ENCODE results near the gene IFT122.
A peak's percentile ranks its signal among the peaks of the same experiment; 100 is the strongest.

The IFT122 gene

DNA sequence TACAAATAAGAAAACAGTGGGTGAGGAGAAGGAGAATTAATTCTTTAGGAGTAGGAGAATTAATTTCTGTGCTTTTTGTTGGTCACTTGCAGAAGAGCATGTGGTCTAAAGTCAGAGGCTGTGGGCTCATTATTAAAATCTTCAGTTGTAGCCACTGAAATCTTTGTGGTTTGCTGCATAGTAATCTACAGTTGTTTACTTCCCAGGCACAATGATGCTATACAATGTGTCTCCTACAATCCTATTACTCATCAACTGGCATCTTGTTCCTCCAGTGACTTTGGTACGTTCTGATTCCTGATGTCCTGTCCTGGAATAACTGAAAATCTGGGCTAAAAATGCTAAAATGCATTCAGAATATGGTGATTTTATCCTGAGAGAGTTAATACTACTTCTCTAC is 21.0 kb downstream of the IFT122 start:
- no peak for TF ChIP-seq CTCF (IDR thresholded peaks at IDR 0.05; ENCODE audit: low read length, missing control alignments)
- no peak overlapping the region for H3K4me3 ChIP-seq (replicated peaks; ENCODE audit: low read depth, low read length)
- peak; percentile 77 for DNase-seq (ENCODE audit: low read depth)

GRCh38 chr3:129461461-129462146 is 21.6 kb downstream of the IFT122 start:
- no peak for TF ChIP-seq CTCF (IDR thresholded peaks at IDR 0.05; ENCODE audit: low read length, missing control alignments)
- no peak overlapping the region for H3K4me3 ChIP-seq (replicated peaks; ENCODE audit: low read depth, low read length)
- DNase-seq (ENCODE audit: low read depth) = peak; percentile 69

DNA sequence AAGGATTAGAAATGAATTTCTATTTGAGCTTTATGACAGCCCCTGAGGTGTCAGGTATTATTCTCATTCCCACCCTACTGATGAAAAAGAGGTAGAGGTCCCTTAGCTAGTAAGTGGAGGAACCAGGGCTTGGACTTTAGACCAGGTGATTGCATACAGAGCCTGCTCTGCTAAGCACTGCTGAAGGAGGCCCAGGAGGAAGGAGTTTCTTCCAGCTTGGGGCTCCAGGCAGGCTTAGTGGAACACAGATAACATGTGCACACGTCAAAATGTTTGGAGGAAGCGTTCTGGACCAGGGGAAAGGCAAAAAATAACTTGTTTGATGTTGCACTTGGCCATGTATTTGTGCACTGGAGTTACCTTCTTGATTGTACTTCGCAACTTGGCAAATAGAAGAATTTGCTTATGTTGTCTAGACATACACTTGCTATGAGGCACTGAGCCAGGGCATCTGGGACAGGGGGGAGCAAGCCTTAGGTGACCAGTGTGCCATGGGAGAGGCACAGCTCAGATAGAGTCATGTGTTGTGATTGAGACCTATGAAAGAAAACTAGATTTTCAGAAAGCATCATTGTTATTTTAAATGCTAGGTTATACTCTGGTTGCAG is 22.4 kb downstream of the IFT122 start:
- DNase-seq (ENCODE audit: low read depth) = no peak
- no peak overlapping the region for H3K4me3 ChIP-seq (replicated peaks; ENCODE audit: low read depth, low read length)
- TF ChIP-seq CTCF (IDR thresholded peaks at IDR 0.05; ENCODE audit: low read length, missing control alignments) = no peak

DNA sequence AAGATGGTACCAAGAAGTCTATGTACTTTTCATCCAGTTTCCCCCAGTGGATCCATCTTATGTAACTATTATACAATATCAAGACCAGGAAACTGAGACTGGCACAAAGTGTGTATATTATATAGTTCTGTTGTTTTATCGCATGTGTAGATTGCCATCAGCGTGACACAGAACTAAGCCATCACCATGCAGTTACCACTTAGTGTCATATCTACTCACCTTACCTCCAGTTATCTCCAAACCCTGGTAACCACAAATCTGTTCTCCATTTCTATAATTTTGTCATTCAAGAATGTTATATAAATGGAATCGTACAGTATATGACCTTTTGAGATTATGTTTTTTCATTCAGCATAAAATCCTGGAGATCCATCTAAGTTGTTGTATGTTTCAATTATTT is 23.1 kb downstream of the IFT122 start:
- no peak for DNase-seq (ENCODE audit: low read depth)
- TF ChIP-seq CTCF (IDR thresholded peaks at IDR 0.05; ENCODE audit: low read length, missing control alignments) = no peak
- H3K4me3 ChIP-seq (replicated peaks; ENCODE audit: low read depth, low read length) = no peak overlapping the region

GRCh38 chr3:129463716-129464115 is 23.7 kb downstream of the IFT122 start:
- TF ChIP-seq CTCF (IDR thresholded peaks at IDR 0.05; ENCODE audit: low read length, missing control alignments) = no peak
- DNase-seq (ENCODE audit: low read depth) = no peak

DNA sequence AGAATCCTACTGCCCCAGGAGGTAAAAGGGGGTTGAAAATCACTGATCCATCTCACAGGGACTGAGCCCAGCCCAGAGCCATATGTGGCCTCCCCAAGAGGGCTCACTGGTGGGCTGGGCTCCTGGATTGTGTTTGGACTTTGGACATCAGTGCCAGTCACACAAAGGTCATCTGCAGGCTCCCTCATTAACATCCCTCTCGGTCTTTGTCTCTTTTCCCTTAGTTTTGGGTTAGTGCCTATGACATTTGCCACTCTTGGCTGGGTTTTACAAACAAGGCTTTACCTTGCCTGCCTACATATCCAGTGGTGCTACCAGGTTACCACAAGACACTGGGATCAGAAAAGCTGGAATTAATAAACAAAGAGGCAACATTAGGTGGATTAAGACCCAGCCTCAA is 27.9 kb downstream of the IFT122 start:
- H3K4me3 ChIP-seq (replicated peaks; ENCODE audit: low read depth, low read length) = no peak overlapping the region
- no peak for TF ChIP-seq CTCF (IDR thresholded peaks at IDR 0.05; ENCODE audit: low read length, missing control alignments)
- no peak for DNase-seq (ENCODE audit: low read depth)

More at GRCh38 chr3:129463716-129464115, 23.7 kb downstream of the IFT122 start:
- H3K4me3 ChIP-seq (replicated peaks; ENCODE audit: low read depth, low read length) = no peak overlapping the region

DNA sequence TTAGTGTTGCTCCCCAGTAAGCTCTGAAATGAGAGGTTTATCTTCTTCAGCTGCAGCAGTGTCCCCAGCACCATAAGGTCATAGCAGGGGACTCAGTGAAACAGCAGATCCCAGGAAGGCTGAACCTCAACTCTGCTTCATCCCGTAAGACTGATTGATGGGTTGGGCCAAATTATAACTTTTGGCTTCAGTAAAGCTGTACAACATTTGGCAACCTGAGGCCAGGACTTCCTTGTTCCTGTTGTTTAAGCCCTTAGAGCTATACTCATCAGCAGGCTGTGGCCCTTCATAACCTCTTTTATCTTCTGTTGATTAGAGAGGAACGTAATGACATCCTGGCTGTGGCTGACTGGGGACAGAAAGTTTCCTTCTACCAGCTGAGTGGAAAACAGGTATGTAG is 29.0 kb downstream of the IFT122 start:
- H3K4me3 ChIP-seq (replicated peaks; ENCODE audit: low read depth, low read length) = no peak overlapping the region
- no peak for TF ChIP-seq CTCF (IDR thresholded peaks at IDR 0.05; ENCODE audit: low read length, missing control alignments)
- DNase-seq (ENCODE audit: low read depth) = no peak

Data from fibroblast of pulmonary artery (primary cell).